Measurements from ENCODE around the gene GFI1.
"Not testable (repeated sequence)": the region's sequence is repeated elsewhere in the genome, so short reads cannot be mapped to it uniquely, and the experiment has no call there.

The GFI1 gene

DNA sequence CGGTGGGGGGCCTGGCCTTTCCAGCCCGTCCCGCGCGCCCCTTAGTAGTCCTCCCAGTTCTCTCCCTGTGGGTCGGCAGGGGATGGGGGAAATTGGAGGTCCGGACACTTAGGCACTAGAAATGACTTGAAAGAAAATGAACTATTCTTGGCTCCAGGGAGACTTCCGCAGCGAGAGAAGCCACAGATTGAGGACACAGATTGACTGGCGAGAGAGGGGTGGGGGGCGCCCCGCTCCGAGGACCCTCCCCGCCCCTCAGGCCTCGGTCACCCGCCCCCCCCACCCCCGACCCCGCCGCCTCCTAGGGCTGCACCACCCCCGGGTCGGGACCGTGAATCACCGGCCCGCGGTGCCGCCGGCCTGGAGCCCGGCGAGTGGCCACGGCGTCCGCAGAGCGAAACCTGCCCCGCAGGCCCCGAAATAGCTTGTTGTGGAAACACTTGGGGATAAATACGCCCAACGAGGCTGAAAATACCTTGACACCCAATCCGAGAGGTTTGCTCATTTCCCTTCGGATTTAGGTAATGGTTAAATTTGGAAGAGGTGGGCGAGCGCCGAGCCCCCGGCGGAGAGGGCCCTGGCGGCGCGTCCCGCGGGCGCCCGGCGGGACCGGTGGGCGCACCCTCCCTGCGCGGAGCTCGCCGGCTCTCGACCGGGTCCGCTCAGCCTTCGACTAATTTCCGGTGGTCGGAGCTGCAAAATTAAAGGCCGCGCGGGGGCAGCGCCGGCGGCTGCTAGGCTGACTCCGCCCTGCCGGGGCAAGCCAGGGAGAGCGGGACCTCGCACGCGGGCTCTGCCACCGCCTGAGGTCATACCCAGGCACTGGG lies at the start of gene GFI1:
TSS of gene GFI1 (minus strand) at position 675 of the 827 bp plus-strand sequence. CDS start 3,438 bp downstream, outside the sequence.
- DNase-seq (ENCODE audit: low read depth in 1 of 2, low spot score in 1 of 2): no peak
- no peak for TF ChIP-seq JUND (IDR thresholded peaks at IDR 0.05; ENCODE audit: low read depth)
- in situ Hi-C loops (cut with HindIII; ENCODE audit: low pct_unique_long_range_greater_than_20kb, low sequenced_read_pairs): no loop called here

DNA sequence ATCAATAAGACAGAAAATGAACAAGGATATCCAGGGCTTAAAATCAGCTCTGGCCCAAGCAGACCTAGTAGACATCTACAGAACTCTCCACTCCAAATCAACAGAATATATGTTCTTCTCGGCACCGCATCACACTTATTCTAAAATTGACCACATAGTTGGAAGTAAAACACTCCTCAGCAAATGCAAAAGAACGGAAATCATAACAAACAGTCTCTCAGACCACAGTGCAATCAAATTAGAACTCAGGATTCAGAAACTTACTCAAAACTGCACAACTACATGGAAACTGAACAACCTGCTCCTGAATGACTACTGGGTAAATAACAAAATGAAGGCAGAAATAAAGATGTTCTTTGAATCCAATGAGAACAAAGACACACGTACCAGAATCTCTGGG lies 45.6 kb upstream of the GFI1 start:
- in situ Hi-C loops (cut with HindIII; ENCODE audit: low pct_unique_long_range_greater_than_20kb, low sequenced_read_pairs); DNase-seq (ENCODE audit: low read depth in 1 of 2, low spot score in 1 of 2): not testable (repeated sequence)

DNA sequence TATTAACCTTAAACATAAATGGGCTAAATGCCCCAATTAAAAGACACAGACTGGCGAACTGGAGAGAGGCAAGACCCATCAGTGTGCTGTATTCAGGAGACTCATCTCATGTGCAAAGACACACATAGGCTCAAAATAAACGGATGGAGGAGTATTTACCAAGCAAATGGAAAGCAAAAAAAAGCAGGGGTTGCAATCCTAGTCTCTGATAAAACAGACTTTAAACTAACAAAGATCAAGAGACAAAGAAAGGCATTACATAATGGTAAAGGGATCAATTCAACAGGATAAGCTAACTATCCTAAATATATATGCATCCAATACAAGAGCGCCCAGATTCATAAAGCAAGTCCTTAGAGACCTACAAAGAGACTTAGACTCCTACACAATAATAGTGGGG lies 45.2 kb upstream of the GFI1 start:
- DNase-seq (ENCODE audit: low read depth in 1 of 2, low spot score in 1 of 2); in situ Hi-C loops (cut with HindIII; ENCODE audit: low pct_unique_long_range_greater_than_20kb, low sequenced_read_pairs): not testable (repeated sequence)

- no peak for DNase-seq (ENCODE audit: low read depth in 1 of 2, low spot score in 1 of 2)
- TF ChIP-seq JUND (IDR thresholded peaks at IDR 0.05; ENCODE audit: low read depth): no peak
- in situ Hi-C loops (cut with HindIII; ENCODE audit: low pct_unique_long_range_greater_than_20kb, low sequenced_read_pairs): no loop called here
Observed at GRCh38 chr1:92527670-92528069, 40.9 kb upstream of the GFI1 start.

DNA sequence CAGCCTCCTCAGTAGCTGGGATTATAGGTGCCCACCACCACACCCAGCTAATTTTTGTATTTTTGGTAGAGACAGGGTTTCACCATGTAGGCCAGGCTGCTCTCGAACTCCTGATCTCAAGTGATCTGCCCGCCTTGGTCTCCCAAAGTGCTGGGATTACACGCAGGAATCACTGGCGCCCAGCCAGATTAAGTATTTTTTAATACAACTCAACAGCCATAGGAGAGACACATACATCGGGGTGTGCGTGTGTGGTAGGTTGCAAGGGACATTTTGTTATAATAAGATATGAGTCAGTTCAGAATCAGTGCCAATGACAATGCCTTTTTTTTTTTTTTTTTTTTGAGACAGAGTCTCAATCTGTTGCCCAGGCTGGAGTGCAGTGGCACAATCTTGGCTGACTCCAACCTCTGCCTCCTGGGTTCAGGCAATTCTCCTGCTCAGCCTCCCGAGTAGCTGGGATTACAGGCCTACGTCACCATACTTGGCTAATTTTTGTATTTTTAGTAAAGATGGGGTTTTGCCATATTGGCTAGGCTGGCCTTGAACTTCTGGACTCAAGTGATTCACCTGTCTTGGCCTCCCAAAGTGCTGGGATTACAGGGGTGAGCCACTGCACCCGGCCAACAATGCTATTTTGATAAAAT lies 38.3 kb upstream of the GFI1 start:
- DNase-seq (ENCODE audit: low read depth in 1 of 2, low spot score in 1 of 2); in situ Hi-C loops (cut with HindIII; ENCODE audit: low pct_unique_long_range_greater_than_20kb, low sequenced_read_pairs): not testable (repeated sequence)

DNA sequence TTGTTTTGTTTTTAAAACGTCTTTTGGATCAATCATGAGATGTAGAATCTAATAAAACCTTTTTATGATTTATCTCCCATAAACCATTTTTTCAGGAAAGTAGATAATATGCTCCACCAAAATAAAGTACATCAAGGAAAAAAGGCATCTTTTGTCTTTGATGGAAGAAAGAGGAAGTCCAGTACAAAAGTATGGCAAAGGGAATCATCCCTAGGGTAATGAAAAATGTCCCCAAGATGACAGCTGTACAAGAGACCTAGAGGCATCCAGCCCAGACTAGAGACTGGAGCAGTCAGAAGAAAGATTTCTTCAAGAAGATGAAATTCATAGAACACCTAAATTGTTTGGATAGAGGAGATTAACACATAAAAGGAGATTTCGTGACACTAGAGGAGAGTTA lies 32.3 kb upstream of the GFI1 start:
- in situ Hi-C loops (cut with HindIII; ENCODE audit: low pct_unique_long_range_greater_than_20kb, low sequenced_read_pairs): no loop called here
- no peak for DNase-seq (ENCODE audit: low read depth in 1 of 2, low spot score in 1 of 2)
- TF ChIP-seq JUND (IDR thresholded peaks at IDR 0.05; ENCODE audit: low read depth): no peak

DNA sequence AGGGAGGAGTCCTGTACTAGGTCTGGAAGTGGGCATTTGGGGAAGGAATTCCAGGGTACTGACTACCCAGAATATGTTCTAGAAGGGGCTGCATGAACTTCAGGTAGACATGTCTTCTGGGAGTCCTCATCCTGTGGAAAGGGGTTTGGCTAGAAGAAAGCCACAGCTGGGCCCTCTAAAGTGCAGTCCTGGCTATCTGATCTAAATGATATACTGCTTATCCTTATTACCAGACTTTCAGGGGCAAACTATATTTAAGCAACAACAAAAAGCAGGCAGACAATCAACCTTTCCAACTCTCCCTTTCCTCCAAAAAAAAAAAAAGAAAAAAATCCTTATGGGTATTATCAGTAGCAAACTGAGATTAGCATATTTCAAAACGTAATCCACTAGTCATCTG lies 29.8 kb upstream of the GFI1 start:
- no peak for DNase-seq (ENCODE audit: low read depth in 1 of 2, low spot score in 1 of 2)
- no peak for TF ChIP-seq JUND (IDR thresholded peaks at IDR 0.05; ENCODE audit: low read depth)
- in situ Hi-C loops (cut with HindIII; ENCODE audit: low pct_unique_long_range_greater_than_20kb, low sequenced_read_pairs): no loop called here

GRCh38 chr1:92515796-92516201 lies 29.1 kb upstream of the GFI1 start:
- in situ Hi-C loops (cut with HindIII; ENCODE audit: low pct_unique_long_range_greater_than_20kb, low sequenced_read_pairs): no loop called here
- no peak for DNase-seq (ENCODE audit: low read depth in 1 of 2, low spot score in 1 of 2)
- no peak for TF ChIP-seq JUND (IDR thresholded peaks at IDR 0.05; ENCODE audit: low read depth)

- DNase-seq (ENCODE audit: low read depth in 1 of 2, low spot score in 1 of 2): no peak
- in situ Hi-C loops (cut with HindIII; ENCODE audit: low pct_unique_long_range_greater_than_20kb, low sequenced_read_pairs): no loop called here
- no peak for TF ChIP-seq JUND (IDR thresholded peaks at IDR 0.05; ENCODE audit: low read depth)
Observed at GRCh38 chr1:92511541-92511940, 24.8 kb upstream of the GFI1 start.

- in situ Hi-C loops (cut with HindIII; ENCODE audit: low pct_unique_long_range_greater_than_20kb, low sequenced_read_pairs): no loop called here
- no peak for DNase-seq (ENCODE audit: low read depth in 1 of 2, low spot score in 1 of 2)
- TF ChIP-seq JUND (IDR thresholded peaks at IDR 0.05; ENCODE audit: low read depth): no peak
Observed at GRCh38 chr1:92509619-92510018, 22.9 kb upstream of the GFI1 start.

GRCh38 chr1:92505015-92505692 lies 18.4 kb upstream of the GFI1 start:
- peak in 1 of 2 experiments; percentile 49 for DNase-seq (ENCODE audit: low read depth in 1 of 2, low spot score in 1 of 2)
- in situ Hi-C loops (cut with HindIII; ENCODE audit: low pct_unique_long_range_greater_than_20kb, low sequenced_read_pairs): no loop called here
- no peak for TF ChIP-seq JUND (IDR thresholded peaks at IDR 0.05; ENCODE audit: low read depth)

DNA sequence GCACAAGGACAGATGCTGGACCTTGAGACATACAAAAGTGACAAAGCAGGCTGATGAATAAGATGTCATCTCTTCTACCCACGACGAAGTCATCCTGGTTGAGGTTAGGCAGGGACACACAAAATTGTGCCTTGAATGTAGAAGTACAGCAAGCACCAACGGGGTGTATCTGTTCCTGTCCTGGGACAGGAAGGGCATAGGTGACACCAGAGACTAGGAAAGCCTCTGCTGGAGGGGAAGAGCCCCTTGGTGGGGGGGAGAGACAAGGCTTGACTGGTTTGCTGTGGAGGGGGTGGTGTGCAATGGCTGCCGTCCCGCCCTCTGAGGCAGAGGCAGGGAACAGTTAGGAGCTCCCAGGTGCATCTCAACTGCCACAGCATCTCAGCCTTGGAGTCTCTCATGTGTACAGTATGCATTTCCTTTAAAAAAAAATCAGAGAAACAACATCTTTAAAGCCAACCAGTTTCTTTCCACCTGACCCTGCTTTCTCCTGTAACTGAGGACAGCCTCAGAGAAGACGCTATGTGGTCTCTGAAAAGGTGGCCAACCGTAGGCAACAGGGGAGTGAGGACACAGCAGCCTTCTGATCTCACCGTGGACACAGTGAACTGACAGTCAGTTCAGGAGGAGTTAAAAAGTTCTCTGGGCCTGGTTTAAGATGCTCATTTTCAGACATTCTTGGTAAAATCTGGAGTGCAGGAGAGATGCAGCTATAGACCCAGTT lies 17.7 kb upstream of the GFI1 start:
- no peak for DNase-seq (ENCODE audit: low read depth in 1 of 2, low spot score in 1 of 2)
- TF ChIP-seq JUND (IDR thresholded peaks at IDR 0.05; ENCODE audit: low read depth): no peak
- in situ Hi-C loops (cut with HindIII; ENCODE audit: low pct_unique_long_range_greater_than_20kb, low sequenced_read_pairs): no loop called here

DNA sequence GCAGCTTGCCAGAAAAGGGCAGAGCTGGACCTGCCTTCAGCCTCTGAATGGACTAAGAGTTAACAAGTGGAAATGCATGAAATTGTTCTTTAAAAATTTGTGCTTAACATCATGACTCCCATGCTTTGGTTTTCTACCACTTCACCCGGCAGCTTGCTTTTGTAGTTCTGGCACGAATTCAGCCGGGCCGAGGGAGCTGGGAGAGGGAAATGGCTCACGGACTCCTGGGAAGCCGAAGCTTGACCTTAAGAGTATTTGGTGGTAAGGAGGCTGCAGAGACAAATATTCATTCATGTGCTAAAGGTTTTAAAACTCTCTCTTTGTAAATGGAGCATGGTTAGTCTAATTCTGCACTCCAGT lies 17.2 kb upstream of the GFI1 start:
- in situ Hi-C loops (cut with HindIII; ENCODE audit: low pct_unique_long_range_greater_than_20kb, low sequenced_read_pairs): no loop called here
- no peak for DNase-seq (ENCODE audit: low read depth in 1 of 2, low spot score in 1 of 2)

More for the DNA sequence above, 17.2 kb upstream of the GFI1 start:
- TF ChIP-seq JUND (IDR thresholded peaks at IDR 0.05; ENCODE audit: low read depth): no peak
